ENCODE data around the gene UNCX. TPM values are rescaled to one million over a fixed set of nuclear protein-coding genes. Genes with fewer than 3 reads are reported as not detected.
A peak's percentile ranks its signal among the peaks of the same experiment; 100 is the strongest.

UNCX gene
- total RNA-seq, 1 experiment from 2014 or later = not detected

DNA sequence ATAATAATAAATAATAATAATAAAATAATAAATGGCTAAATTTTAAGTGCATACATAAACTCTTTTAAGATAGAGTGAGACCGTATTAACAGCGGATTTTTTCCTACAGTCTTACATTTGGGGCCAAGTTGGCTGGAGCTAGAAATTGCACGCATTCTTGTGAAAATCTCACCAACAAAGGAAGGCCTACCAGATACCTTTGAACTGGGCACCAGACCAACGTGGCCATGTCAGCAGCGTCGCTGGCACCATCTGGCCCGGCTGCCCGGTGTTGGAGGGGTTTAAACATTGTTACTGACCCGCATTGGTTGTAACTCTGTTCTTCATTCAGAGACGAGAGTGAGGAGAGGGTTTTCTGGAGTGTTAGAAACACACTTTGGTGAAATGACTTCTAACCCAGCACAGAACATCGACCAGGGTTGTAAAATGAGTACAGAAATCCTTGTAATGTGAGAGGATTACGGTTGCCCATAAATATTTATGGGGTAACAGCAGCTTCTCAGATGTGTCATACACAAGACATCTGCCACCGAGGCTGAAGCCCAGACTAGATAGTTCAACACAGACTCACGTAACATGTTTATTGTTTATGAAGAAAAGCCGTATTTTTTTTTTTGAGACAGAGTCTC, 34.6 kb upstream of the UNCX start:
- Histone ChIP-seq H3K9me3 (ENCODE audit: control insufficient read depth in 1 of 2, insufficient read depth in 1 of 2, low read depth in 1 of 2, low read length in 2 of 2) (no peaks in the 10 kb centered on the region), H3K36me3 (ENCODE audit: control insufficient read depth in 1 of 2, insufficient read depth in 2 of 2, low read length in 2 of 2) (no peaks in the 10 kb centered on the region), H3K9ac (ENCODE audit: low read length) (no peak overlapping the region), H3K27ac (ENCODE audit: low read depth, low read length) (no peak overlapping the region), H4K20me1 (ENCODE audit: insufficient read depth) (no peaks in the 10 kb centered on the region), H3K9me2 (ENCODE audit: insufficient read depth) (no peaks in the 10 kb centered on the region), H2AFZ (ENCODE audit: low read depth, low read length, poor library complexity, severe bottlenecking) (no peak overlapping the region), H3K4me2 (ENCODE audit: low read length) (0 out of 2 replicates have a peak overlapping the region, but pooled peaks have one; percentile 0), H3K4me3 (replicated peaks in 1 of 2; ENCODE audit: low read depth in 1 of 2, low read length in 2 of 2) (no peak overlapping the region), H3K4me1 (ENCODE audit: control insufficient read depth in 1 of 2, insufficient read depth in 2 of 2, low read length in 2 of 2) (peaks cover 6 to 13% of the 10 kb centered on the region in 2 experiments; a peak in 3 of 4 replicates), H3K79me2 (ENCODE audit: insufficient read depth, low read length) (no peaks in the 10 kb centered on the region), H3K27me3 (ENCODE audit: insufficient read depth, low read length) (peaks cover 6% of the 10 kb centered on the region; the same call in 1 of the 2 replicates)
- ChIA-PET RAD21 (ENCODE audit: low non-redundant PET in 1 of 2, low total read pairs in 2 of 2, uncharacterized antibody in 2 of 2, unreplicated experiment in 2 of 2) (no interaction called here), POLR2A (no interaction called here), CTCF (interaction anchor here (1.1 kb wide), 1 partner anchor 214 kb away, joined by 4 read pairs; no protein-coding TSS in a partner anchor)
- ATAC-seq = no peak
- intact Hi-C loops (cut with micrococcal nuclease) = no loop called here
- TF ChIP-seq FOSL1 (IDR thresholded peaks at IDR 0.05; ENCODE audit: low read depth) = no peak
- TF ChIP-seq, protein P1, sequence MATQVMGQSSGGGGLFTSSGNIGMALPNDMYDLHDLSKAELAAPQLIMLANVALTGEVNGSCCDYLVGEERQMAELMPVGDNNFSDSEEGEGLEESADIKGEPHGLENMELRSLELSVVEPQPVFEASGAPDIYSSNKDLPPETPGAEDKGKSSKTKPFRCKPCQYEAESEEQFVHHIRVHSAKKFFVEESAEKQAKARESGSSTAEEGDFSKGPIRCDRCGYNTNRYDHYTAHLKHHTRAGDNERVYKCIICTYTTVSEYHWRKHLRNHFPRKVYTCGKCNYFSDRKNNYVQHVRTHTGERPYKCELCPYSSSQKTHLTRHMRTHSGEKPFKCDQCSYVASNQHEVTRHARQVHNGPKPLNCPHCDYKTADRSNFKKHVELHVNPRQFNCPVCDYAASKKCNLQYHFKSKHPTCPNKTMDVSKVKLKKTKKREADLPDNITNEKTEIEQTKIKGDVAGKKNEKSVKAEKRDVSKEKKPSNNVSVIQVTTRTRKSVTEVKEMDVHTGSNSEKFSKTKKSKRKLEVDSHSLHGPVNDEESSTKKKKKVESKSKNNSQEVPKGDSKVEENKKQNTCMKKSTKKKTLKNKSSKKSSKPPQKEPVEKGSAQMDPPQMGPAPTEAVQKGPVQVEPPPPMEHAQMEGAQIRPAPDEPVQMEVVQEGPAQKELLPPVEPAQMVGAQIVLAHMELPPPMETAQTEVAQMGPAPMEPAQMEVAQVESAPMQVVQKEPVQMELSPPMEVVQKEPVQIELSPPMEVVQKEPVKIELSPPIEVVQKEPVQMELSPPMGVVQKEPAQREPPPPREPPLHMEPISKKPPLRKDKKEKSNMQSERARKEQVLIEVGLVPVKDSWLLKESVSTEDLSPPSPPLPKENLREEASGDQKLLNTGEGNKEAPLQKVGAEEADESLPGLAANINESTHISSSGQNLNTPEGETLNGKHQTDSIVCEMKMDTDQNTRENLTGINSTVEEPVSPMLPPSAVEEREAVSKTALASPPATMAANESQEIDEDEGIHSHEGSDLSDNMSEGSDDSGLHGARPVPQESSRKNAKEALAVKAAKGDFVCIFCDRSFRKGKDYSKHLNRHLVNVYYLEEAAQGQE (IDR thresholded peaks at IDR 0.05; ENCODE audit: low read depth) = no peak
- TF ChIP-seq EZH2phosphoT487 (IDR thresholded peaks at IDR 0.05; ENCODE audit: borderline replicate concordance) = no peak
- no peak for TF ChIP-seq SIN3A (IDR thresholded peaks at IDR 0.05; ENCODE audit: low read depth)
- TF ChIP-seq CEBPB (IDR thresholded peaks at IDR 0.05; ENCODE audit: low read depth) = no peak
- no TSS peak for BruUV-seq (replicated peaks)
- no peak for DNase-seq (ENCODE audit: low read depth, low spot score)

DNA sequence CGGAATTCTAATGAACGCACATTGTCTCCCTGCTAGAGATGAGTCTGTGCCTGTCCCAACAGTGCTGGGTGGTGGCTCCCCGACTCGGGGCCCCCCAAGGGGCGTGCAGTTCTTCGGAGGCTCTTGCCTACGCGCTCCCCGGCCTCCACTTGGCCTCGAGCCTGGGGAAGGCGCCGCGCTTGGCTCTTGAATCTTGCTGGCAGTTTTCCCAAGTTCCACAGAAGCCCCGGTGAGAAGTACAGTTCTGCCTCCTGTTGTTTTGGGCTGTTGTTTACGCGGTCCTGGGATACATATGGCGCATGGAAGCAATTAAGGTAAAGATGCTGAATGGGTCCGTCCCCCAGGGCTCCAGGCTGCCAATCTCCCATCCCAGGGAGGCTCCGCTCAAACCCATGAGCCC, 32.6 kb upstream of the UNCX start:
- ChIA-PET RAD21 (ENCODE audit: low non-redundant PET in 1 of 2, low total read pairs in 2 of 2, uncharacterized antibody in 2 of 2, unreplicated experiment in 2 of 2) (no interaction called here), POLR2A (no interaction called here), CTCF (no interaction called here)
- DNase-seq (ENCODE audit: low read depth, low spot score) = no peak
- Histone ChIP-seq H2AFZ (ENCODE audit: low read depth, low read length, poor library complexity, severe bottlenecking) (no peak overlapping the region), H3K4me3 (replicated peaks in 1 of 2; ENCODE audit: low read depth in 1 of 2, low read length in 2 of 2) (no peak overlapping the region), H3K9me3 (ENCODE audit: control insufficient read depth in 1 of 2, insufficient read depth in 1 of 2, low read depth in 1 of 2, low read length in 2 of 2) (no peaks in the 10 kb centered on the region), H3K27me3 (ENCODE audit: insufficient read depth, low read length) (peaks cover 6% of the 10 kb centered on the region; the same call in 1 of the 2 replicates), H3K9ac (ENCODE audit: low read length) (no peak overlapping the region), H3K4me2 (ENCODE audit: low read length) (no peak overlapping the region), H3K27ac (ENCODE audit: low read depth, low read length) (no peak overlapping the region), H3K79me2 (ENCODE audit: insufficient read depth, low read length) (no peaks in the 10 kb centered on the region), H4K20me1 (ENCODE audit: insufficient read depth) (no peaks in the 10 kb centered on the region), H3K9me2 (ENCODE audit: insufficient read depth) (no peaks in the 10 kb centered on the region), H3K36me3 (ENCODE audit: control insufficient read depth in 1 of 2, insufficient read depth in 2 of 2, low read length in 2 of 2) (no peaks in the 10 kb centered on the region), H3K4me1 (ENCODE audit: control insufficient read depth in 1 of 2, insufficient read depth in 2 of 2, low read length in 2 of 2) (peaks cover 6 to 17% of the 10 kb centered on the region in 2 experiments; a peak in 3 of 4 replicates)
- no TSS peak for BruUV-seq (replicated peaks)
- intact Hi-C loops (cut with micrococcal nuclease) = no loop called here
- ATAC-seq = no peak
- TF ChIP-seq YY1 (IDR thresholded peaks at IDR 0.05; ENCODE audit: extremely low read depth, insufficient replicate concordance, low read depth, low read length) (no peak), TCF7L2 (IDR thresholded peaks at IDR 0.05; ENCODE audit: borderline replicate concordance, extremely low read depth, insufficient read depth, insufficient read length) (no peak), ZNF274 (IDR thresholded peaks at IDR 0.05; ENCODE audit: low read depth, low read length) (no peak), EZH2 (IDR thresholded peaks at IDR 0.05) (no peak), JUND (IDR thresholded peaks at IDR 0.05) (no peak)
- TF ChIP-seq, protein P2, sequence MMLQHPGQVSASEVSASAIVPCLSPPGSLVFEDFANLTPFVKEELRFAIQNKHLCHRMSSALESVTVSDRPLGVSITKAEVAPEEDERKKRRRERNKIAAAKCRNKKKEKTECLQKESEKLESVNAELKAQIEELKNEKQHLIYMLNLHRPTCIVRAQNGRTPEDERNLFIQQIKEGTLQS (IDR thresholded peaks at IDR 0.05) = no peak
- TF ChIP-seq, protein P3, sequence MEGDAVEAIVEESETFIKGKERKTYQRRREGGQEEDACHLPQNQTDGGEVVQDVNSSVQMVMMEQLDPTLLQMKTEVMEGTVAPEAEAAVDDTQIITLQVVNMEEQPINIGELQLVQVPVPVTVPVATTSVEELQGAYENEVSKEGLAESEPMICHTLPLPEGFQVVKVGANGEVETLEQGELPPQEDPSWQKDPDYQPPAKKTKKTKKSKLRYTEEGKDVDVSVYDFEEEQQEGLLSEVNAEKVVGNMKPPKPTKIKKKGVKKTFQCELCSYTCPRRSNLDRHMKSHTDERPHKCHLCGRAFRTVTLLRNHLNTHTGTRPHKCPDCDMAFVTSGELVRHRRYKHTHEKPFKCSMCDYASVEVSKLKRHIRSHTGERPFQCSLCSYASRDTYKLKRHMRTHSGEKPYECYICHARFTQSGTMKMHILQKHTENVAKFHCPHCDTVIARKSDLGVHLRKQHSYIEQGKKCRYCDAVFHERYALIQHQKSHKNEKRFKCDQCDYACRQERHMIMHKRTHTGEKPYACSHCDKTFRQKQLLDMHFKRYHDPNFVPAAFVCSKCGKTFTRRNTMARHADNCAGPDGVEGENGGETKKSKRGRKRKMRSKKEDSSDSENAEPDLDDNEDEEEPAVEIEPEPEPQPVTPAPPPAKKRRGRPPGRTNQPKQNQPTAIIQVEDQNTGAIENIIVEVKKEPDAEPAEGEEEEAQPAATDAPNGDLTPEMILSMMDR (IDR thresholded peaks at IDR 0.05 in 2 of 3, conservative IDR thresholded peaks at IDR 0.05 in 1 of 3; ENCODE audit: borderline replicate concordance in 1 of 3, insufficient read depth in 1 of 3, low read depth in 2 of 3, low read length in 2 of 3) = no peak

Data from HCT116 (cell line).